SK-MEL-5 (cell line): ENCODE results near the gene IRAK1BP1. TPM values are rescaled to one million over a fixed set of nuclear protein-coding genes. Genes with fewer than 3 reads are reported as not detected.
"Not testable (repeated sequence)": the region's sequence is repeated elsewhere in the genome, so short reads cannot be mapped to it uniquely, and the experiment has no call there.

Experiments
- DNase-seq: peaks from one replicate; pipeline ENCODE4 v3.0.0-alpha.2; 2016; ENCODE audit warnings: low read depth, low spot score
- in situ Hi-C: cut with HindIII; loops from 2 replicates; pipeline ENCODE4 v1.10.0; 2016; ENCODE audit warnings: low sequenced_read_pairs, high pct_unique_total_duplicates, low pct_unique_long_range_greater_than_20kb
- polyA plus RNA-seq, 2 experiments: library from polyadenylated mRNA; depleted of rRNA; stranded (reverse); fragments of >200 nt; gene quantifications; 2 replicates each; pipeline ENCODE4 v1.2.3, GENCODE V29; 2015
- total RNA-seq: library from RNA; depleted of rRNA; stranded (reverse); fragments of >200 nt; shearing (Covaris generic); gene quantifications from 2 replicates; pipeline ENCODE4 v1.2.3, GENCODE V29; 2014; rRNA removed

IRAK1BP1 gene
- total RNA-seq = 1.0 and 1.3 TPM in 2 replicates
- polyA plus RNA-seq (2015; cell fraction: cytosol; rRNA removed) = 0.42 and 0.49 TPM in 2 replicates
- polyA plus RNA-seq (2015; cell fraction: nucleus; rRNA removed) = 2.2 and 5.3 TPM in 2 replicates

GRCh38 chr6:78867370-78868040 is at the start of gene IRAK1BP1:
IRAK1BP1 (plus strand) TSS chr6:78867551; CDS start chr6:78867577, 26 bp downstream.
- DNase-seq = peak; percentile 80
- in situ Hi-C loops = no loop called here

GRCh38 chr6:78824045-78824444 is 43.3 kb upstream of the IRAK1BP1 start:
- no peak for DNase-seq
- in situ Hi-C loops = no loop called here

- DNase-seq = no peak
- in situ Hi-C loops = no loop called here
Measured at GRCh38 chr6:78829407-78829806, 37.9 kb upstream of the IRAK1BP1 start.

GRCh38 chr6:78830805-78831204 is 36.5 kb upstream of the IRAK1BP1 start:
- in situ Hi-C loops = no loop called here
- no peak for DNase-seq

GRCh38 chr6:78831492-78831891 is 35.9 kb upstream of the IRAK1BP1 start:
- in situ Hi-C loops = no loop called here
- no peak for DNase-seq

- in situ Hi-C loops = no loop called here
- no peak for DNase-seq
Measured at GRCh38 chr6:78832091-78832808, 35.1 kb upstream of the IRAK1BP1 start.

GRCh38 chr6:78835817-78836216 is 31.5 kb upstream of the IRAK1BP1 start:
- peak; percentile 13 for DNase-seq
- in situ Hi-C loops = no loop called here

GRCh38 chr6:78836598-78836997 is 30.8 kb upstream of the IRAK1BP1 start:
- no peak for DNase-seq
- in situ Hi-C loops = no loop called here

GRCh38 chr6:78841111-78841510 is 26.2 kb upstream of the IRAK1BP1 start:
- in situ Hi-C loops = no loop called here

GRCh38 chr6:78842953-78843352 is 24.4 kb upstream of the IRAK1BP1 start:
- in situ Hi-C loops = no loop called here
- no peak for DNase-seq

More at GRCh38 chr6:78841111-78841510, 26.2 kb upstream of the IRAK1BP1 start:
- DNase-seq = no peak

- in situ Hi-C loops = no loop called here
- DNase-seq = no peak
Measured at GRCh38 chr6:78844899-78845298, 22.5 kb upstream of the IRAK1BP1 start.

- in situ Hi-C loops = no loop called here
Measured at GRCh38 chr6:78845567-78845966, 21.8 kb upstream of the IRAK1BP1 start.

GRCh38 chr6:78850621-78851020 is 16.7 kb upstream of the IRAK1BP1 start:
- in situ Hi-C loops = no loop called here
- no peak for DNase-seq

More at GRCh38 chr6:78845567-78845966, 21.8 kb upstream of the IRAK1BP1 start:
- DNase-seq = no peak

GRCh38 chr6:78851156-78851555 is 16.2 kb upstream of the IRAK1BP1 start:
- in situ Hi-C loops = no loop called here
- no peak for DNase-seq

- in situ Hi-C loops = no loop called here
- no peak for DNase-seq
Measured at GRCh38 chr6:78854546-78854945, 12.8 kb upstream of the IRAK1BP1 start.

GRCh38 chr6:78858339-78858938 is 8.9 kb upstream of the IRAK1BP1 start:
- DNase-seq, in situ Hi-C loops: not testable (repeated sequence)

GRCh38 chr6:78861509-78861908 is 5.8 kb upstream of the IRAK1BP1 start:
- no peak for DNase-seq
- in situ Hi-C loops = no loop called here

GRCh38 chr6:78863576-78863975 is 3.8 kb upstream of the IRAK1BP1 start:
- DNase-seq = no peak

More at GRCh38 chr6:78863576-78863975, 3.8 kb upstream of the IRAK1BP1 start:
- in situ Hi-C loops = no loop called here
